Natural killer cell (primary cell): Measurements from ENCODE around the gene SLC7A6. TPM values are rescaled to one million over a fixed set of nuclear protein-coding genes. Genes with fewer than 3 reads are reported as not detected.

Experiments used
- ATAC-seq, 3 donors: fragments of 150-1000 bp in 2 of 3; fragments of 200-7000 bp in 1 of 3; cut with Tn5 transposase; 1 replicate in 1 of 3; 2 replicates in 2 of 3; pipeline ENCODE4 v1.10.0; 2021; ENCODE audit warnings: mild to moderate bottlenecking in 2 of 3, moderate library complexity in 2 of 3
- DNase-seq, 2 donors: peaks; one replicate each; pipeline versions ENCODE4 v3.0.0 to v3.0.0-alpha.2; 2013 to 2021; ENCODE audit warnings: mixed read lengths in 1 of 2
- H3K27ac ChIP-seq: one replicate; pipeline ENCODE4 v1.5.1; 2013; ENCODE audit warnings: mild to moderate bottlenecking, low read length
- H3K27me3 ChIP-seq: one replicate; pipeline ENCODE4 v1.6.1; 2013; ENCODE audit warnings: low read length; ENCODE audit not compliant: control insufficient read depth, insufficient read depth
- H3K36me3 ChIP-seq: one replicate; pipeline ENCODE4 v1.6.1; 2013; ENCODE audit warnings: low read length; ENCODE audit not compliant: control insufficient read depth, insufficient read depth
- H3K4me1 ChIP-seq: one replicate; pipeline ENCODE4 v1.6.1; 2013; ENCODE audit warnings: low read length; ENCODE audit not compliant: control insufficient read depth, insufficient read depth
- H3K4me3 ChIP-seq: one replicate; pipeline ENCODE4 v1.5.1; 2013; ENCODE audit warnings: low read length
- H3K9me3 ChIP-seq: one replicate; pipeline ENCODE4 v1.6.1; 2013; ENCODE audit warnings: low read length; ENCODE audit not compliant: control insufficient read depth, insufficient read depth
- H3K27ac Mint-ChIP-seq, 2 donors: one replicate each; pipeline ENCODE4 v1.8.0; 2022; ENCODE audit warnings: mild to moderate bottlenecking in 2 of 2, mixed read lengths in 2 of 2, moderate library complexity in 1 of 2
- H3K27me3 Mint-ChIP-seq, 2 donors: one replicate each; pipeline ENCODE4 v1.8.0; 2022; ENCODE audit warnings: low read depth in 2 of 2, mixed read lengths in 2 of 2
- H3K36me3 Mint-ChIP-seq: one replicate; pipeline ENCODE4 v1.8.0; 2022; ENCODE audit warnings: mixed read lengths
- H3K4me1 Mint-ChIP-seq, 2 donors: one replicate each; pipeline ENCODE4 v1.8.0; 2022; ENCODE audit warnings: mixed read lengths in 2 of 2
- H3K4me3 Mint-ChIP-seq: one replicate; pipeline ENCODE4 v1.8.0; 2022; ENCODE audit warnings: mild to moderate bottlenecking, moderate library complexity, mixed read lengths
- H3K9me3 Mint-ChIP-seq, 2 donors: one replicate each; pipeline ENCODE4 v1.8.0; 2022; ENCODE audit warnings: mixed read lengths in 2 of 2
- WGBS: methylation state at CpG from one replicate; pipeline ENCODE4 v1.1.7; 2013; ENCODE audit warnings: missing lambda C conversion rate; ENCODE audit not compliant: insufficient coverage; 5-methylcytosine and 5-hydroxymethylcytosine counted together
- intact Hi-C: fragments of 100-400 bp; cut with micrococcal nuclease; formaldehyde crosslinking; loops from one replicate; pipeline ENCODE4 v1.14.2; 2022
- total RNA-seq, 4 donors: library from RNA; stranded (reverse); fragments of 120-200 nt in 1 of 4; gene quantifications; one replicate each; pipeline versions ENCODE4 v1.2.3 to v1.2.4, GENCODE V29; 2013 to 2022
- TF ChIP-seq, protein P1 (sequence below): fragments of 200-600 bp; IDR thresholded peaks from one replicate; pipeline ENCODE4 v1.8.0; 2022; ENCODE audit warnings: antibody characterized with exemption

SLC7A6 gene
- total RNA-seq, 3 donors from 2014 or later (not counting 1 experiment from before 2014, with no cell fraction given): 46.6 to 84.9 (median 69.6) TPM

DNA sequence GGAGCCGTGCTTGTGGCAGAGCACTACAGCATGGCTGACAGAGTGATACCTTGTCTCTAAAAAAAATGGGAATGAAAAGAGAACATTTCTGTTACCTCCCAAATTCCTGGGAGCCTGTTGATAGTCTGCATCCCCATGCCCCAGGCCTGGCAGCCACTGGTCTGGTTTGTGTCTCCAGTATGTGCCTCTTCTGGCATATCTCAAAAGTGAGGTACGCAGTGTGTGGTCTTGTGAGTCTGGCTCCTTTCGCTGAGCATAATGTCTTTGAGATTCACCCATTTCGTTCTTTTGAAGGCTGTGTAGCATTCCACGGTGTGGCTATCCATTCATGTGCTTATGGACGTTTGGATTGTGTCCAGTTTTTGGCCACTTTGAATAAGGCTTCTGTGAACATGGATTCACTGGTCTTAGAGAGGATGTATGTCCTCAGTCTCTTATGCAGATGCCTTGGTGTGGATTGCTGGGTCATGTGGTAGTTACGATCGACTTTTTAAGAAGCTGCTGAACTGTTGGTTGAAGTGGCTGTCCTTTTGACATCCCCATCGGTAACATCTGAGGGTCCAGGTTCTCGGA is 85.6 kb downstream of the SLC7A6 start:
- no peak for DNase-seq
- intact Hi-C loops: no loop called here
- no peak for ATAC-seq
- Histone ChIP-seq H3K36me3 (peaks cover 79% of the 10 kb centered on the region), H3K27me3 (no peaks in the 10 kb centered on the region), H3K4me3 (no peak overlapping the region), H3K4me1 (no peaks in the 10 kb centered on the region), H3K27ac (no peak overlapping the region), H3K9me3 (no peaks in the 10 kb centered on the region)
- H3K27ac Mint-ChIP-seq: no peak overlapping the region
- TF ChIP-seq, protein P1, sequence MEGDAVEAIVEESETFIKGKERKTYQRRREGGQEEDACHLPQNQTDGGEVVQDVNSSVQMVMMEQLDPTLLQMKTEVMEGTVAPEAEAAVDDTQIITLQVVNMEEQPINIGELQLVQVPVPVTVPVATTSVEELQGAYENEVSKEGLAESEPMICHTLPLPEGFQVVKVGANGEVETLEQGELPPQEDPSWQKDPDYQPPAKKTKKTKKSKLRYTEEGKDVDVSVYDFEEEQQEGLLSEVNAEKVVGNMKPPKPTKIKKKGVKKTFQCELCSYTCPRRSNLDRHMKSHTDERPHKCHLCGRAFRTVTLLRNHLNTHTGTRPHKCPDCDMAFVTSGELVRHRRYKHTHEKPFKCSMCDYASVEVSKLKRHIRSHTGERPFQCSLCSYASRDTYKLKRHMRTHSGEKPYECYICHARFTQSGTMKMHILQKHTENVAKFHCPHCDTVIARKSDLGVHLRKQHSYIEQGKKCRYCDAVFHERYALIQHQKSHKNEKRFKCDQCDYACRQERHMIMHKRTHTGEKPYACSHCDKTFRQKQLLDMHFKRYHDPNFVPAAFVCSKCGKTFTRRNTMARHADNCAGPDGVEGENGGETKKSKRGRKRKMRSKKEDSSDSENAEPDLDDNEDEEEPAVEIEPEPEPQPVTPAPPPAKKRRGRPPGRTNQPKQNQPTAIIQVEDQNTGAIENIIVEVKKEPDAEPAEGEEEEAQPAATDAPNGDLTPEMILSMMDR: no peak
- 95% methylated on average over 10 of the region's 10 CpGs for WGBS
- peaks cover under 1 to 9% of the 10 kb centered on the region in 2 donors for H3K4me1 Mint-ChIP-seq
- H3K4me3 Mint-ChIP-seq: no peak overlapping the region
- H3K9me3 Mint-ChIP-seq: no peaks in the 10 kb centered on the region
- H3K27me3 Mint-ChIP-seq: no peaks in the 10 kb centered on the region
- H3K36me3 Mint-ChIP-seq: no peaks in the 10 kb centered on the region

DNA sequence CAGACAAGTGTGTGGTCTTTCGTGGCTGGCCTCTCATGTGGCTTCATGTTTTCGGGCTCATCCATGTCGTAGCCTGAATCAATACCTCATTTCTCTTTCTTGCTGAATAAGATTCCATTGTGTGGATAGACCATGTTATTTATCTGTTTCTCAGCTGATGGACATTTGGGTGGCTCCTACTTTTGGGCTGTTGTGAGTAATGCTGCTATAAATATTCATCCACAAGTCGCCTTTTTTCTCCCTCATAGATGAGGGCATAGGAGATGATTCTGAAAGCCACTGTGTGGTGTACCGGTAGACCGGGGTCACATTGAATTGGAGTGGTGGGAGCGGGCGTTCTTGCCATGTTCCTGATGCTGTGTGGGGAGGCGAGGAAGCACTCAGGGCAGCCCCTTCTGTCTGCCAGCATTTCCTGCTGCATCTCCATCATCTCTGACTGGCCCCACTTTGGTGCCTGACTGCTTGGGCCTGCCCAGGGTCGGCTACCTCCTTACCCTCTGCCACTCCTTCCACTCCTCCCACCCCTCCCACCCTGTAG is 86.6 kb downstream of the SLC7A6 start:
- ATAC-seq: no peak
- no peaks in the 10 kb centered on the region for H3K27me3 ChIP-seq
- Mint-ChIP-seq H3K36me3 (no peaks in the 10 kb centered on the region), H3K9me3 (no peaks in the 10 kb centered on the region), H3K4me1 (peaks cover 6 to 18% of the 10 kb centered on the region in 2 donors), H3K27ac (no peak overlapping the region), H3K4me3 (no peak overlapping the region), H3K27me3 (no peaks in the 10 kb centered on the region)
- peaks cover 9% of the 10 kb centered on the region for H3K4me1 ChIP-seq
- H3K27ac ChIP-seq: no peak overlapping the region
- TF ChIP-seq, protein P1: no peak
- peaks cover 70% of the 10 kb centered on the region for H3K36me3 ChIP-seq
- intact Hi-C loops: no loop called here
- H3K9me3 ChIP-seq: no peaks in the 10 kb centered on the region
- DNase-seq: no peak
- H3K4me3 ChIP-seq: no peak overlapping the region
- over 99% methylated on average over 10 of the region's 10 CpGs for WGBS

Other genes starting within 250 kb of the SLC7A6 start
- not detected for gene DPEP2NB, start 248.6 kb upstream of the SLC7A6 start, total RNA-seq
- gene DDX28, start 241.3 kb upstream of the SLC7A6 start, total RNA-seq: 10 to 100 TPM; 17.4 to 19.0 (median 17.9) TPM
- 10 to 100 TPM; 21.6 to 24.2 (median 22.7) TPM for gene DUS2, start 241.2 kb upstream of the SLC7A6 start, total RNA-seq
- gene NFATC3, start 179.2 kb upstream of the SLC7A6 start, total RNA-seq: 100 to 1,000 TPM; 241 to 282 (median 263) TPM
- gene ESRP2, start 28.4 kb upstream of the SLC7A6 start, total RNA-seq: not detected
- 10 to 100 TPM in 2 of 3 donors, 1 to 10 TPM in 1; 5.6 to 13.0 (median 12.7) TPM for gene PLA2G15, start 19.2 kb upstream of the SLC7A6 start, total RNA-seq
- gene SLC7A6OS, start 46.4 kb downstream of the SLC7A6 start, total RNA-seq: 10 to 100 TPM; 46.3 to 57.3 (median 56.1) TPM
- 10 to 100 TPM; 60.7 to 84.7 (median 68.2) TPM for gene PRMT7, start 46.5 kb downstream of the SLC7A6 start, total RNA-seq
- 10 to 100 TPM in 1 of 3 donors, 1 to 10 TPM in 2; 2.4 to 13.3 (median 3.2) TPM for gene SMPD3, start 184.0 kb downstream of the SLC7A6 start, total RNA-seq